ENCODE measurements around the gene CFAP20DC.

CFAP20DC gene

GRCh38 chr3:59081071-59081470 lies 31.2 kb upstream of the CFAP20DC start:
- TF ChIP-seq CTCF (IDR thresholded peaks at IDR 0.05; ENCODE audit: low read depth, low read length): no peak

GRCh38 chr3:59079962-59080361 lies 30.1 kb upstream of the CFAP20DC start:
- DNase-seq (ENCODE audit: extremely low read depth, low read depth): no peak

More at GRCh38 chr3:59081071-59081470, 31.2 kb upstream of the CFAP20DC start:
- DNase-seq (ENCODE audit: extremely low read depth, low read depth): no peak

GRCh38 chr3:59074764-59075163 lies 24.9 kb upstream of the CFAP20DC start:
- no peak for DNase-seq (ENCODE audit: extremely low read depth, low read depth)
- no peak for TF ChIP-seq CTCF (IDR thresholded peaks at IDR 0.05; ENCODE audit: low read depth, low read length)

More at GRCh38 chr3:59079962-59080361, 30.1 kb upstream of the CFAP20DC start:
- TF ChIP-seq CTCF (IDR thresholded peaks at IDR 0.05; ENCODE audit: low read depth, low read length): no peak

GRCh38 chr3:59072681-59073080 lies 22.9 kb upstream of the CFAP20DC start:
- DNase-seq (ENCODE audit: extremely low read depth, low read depth): no peak
- TF ChIP-seq CTCF (IDR thresholded peaks at IDR 0.05; ENCODE audit: low read depth, low read length): no peak

GRCh38 chr3:59069838-59070237 lies 20.0 kb upstream of the CFAP20DC start:
- no peak for DNase-seq (ENCODE audit: extremely low read depth, low read depth)
- no peak for TF ChIP-seq CTCF (IDR thresholded peaks at IDR 0.05; ENCODE audit: low read depth, low read length)

GRCh38 chr3:59065240-59065639 lies 15.4 kb upstream of the CFAP20DC start:
- no peak for TF ChIP-seq CTCF (IDR thresholded peaks at IDR 0.05; ENCODE audit: low read depth, low read length)
- no peak for DNase-seq (ENCODE audit: extremely low read depth, low read depth)

- DNase-seq (ENCODE audit: extremely low read depth, low read depth): no peak
- no peak for TF ChIP-seq CTCF (IDR thresholded peaks at IDR 0.05; ENCODE audit: low read depth, low read length)
These were observed 14.9 kb upstream of the CFAP20DC start for GRCh38 chr3:59064728-59065127.

Data from AG09319 (cell line).